ENCODE results near the gene GAP43.
"Not testable (repeated sequence)": the region's sequence is repeated elsewhere in the genome, so short reads cannot be mapped to it uniquely, and the experiment has no call there.

The GAP43 gene

GRCh38 chr3:115702598-115702997 lies 79.3 kb downstream of the GAP43 start:
- DNase-seq, result no peak

- no peak for DNase-seq
These were observed 81.5 kb downstream of the GAP43 start for GRCh38 chr3:115704661-115705338.

- DNase-seq, result no peak
These were observed 83.1 kb downstream of the GAP43 start for GRCh38 chr3:115706311-115706829.

GRCh38 chr3:115708540-115708939 lies 85.2 kb downstream of the GAP43 start:
- no peak for DNase-seq

- no peak for DNase-seq
These were observed 85.8 kb downstream of the GAP43 start for GRCh38 chr3:115709093-115709492.

GRCh38 chr3:115709931-115710330 lies 86.6 kb downstream of the GAP43 start:
- no peak for DNase-seq

GRCh38 chr3:115710799-115711198 lies 87.5 kb downstream of the GAP43 start:
- DNase-seq, result no peak

GRCh38 chr3:115712871-115713270 lies 89.6 kb downstream of the GAP43 start:
- DNase-seq, result no peak

- peak; percentile 47 for DNase-seq
These were observed 90.0 kb downstream of the GAP43 start for GRCh38 chr3:115713284-115713683.

- no peak for DNase-seq
These were observed 92.0 kb downstream of the GAP43 start for GRCh38 chr3:115715241-115715745.

- no peak for DNase-seq
These were observed 97.7 kb downstream of the GAP43 start for GRCh38 chr3:115720983-115721382.

DNA sequence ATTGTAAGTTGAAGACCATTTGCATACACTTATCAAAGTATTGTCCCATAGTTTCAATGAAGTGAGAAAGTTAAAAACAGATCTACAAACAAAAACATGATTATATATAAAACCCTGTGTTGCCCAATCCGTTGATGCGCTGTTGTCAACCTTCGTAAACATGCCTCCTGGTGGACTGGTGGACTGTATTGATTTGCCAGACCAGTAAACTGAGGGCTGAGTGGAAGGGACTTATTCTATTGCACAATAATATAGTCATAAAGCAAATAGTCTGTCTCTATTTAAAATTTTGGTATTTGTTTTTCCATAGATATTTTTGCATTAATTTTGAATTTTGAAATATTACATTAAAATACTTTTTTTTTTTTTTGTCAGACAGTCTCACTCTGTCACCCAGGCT lies 102.5 kb downstream of the GAP43 start:
- DNase-seq, result no peak

- DNase-seq, result no peak
These were observed 103.8 kb downstream of the GAP43 start for GRCh38 chr3:115727135-115727534.

DNA sequence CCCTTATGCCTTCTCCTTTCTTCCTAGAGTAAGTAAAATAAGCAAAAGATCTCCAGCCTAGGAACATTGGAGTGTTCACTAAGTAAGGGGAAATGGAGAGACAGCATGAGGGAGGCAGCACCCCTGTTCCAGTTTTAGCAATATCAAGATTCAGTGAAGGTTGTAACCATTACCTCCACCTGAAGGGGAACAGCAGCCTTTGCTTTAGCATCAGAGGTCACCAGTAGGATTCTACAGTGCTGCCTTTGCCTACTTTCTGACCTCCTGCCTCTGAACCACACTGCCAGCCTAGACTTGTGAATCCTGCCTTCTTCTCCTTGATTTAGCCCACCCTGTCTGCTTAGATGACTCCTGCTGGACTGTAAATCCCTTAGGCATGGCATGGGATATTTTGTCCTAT lies 104.7 kb downstream of the GAP43 start:
- no peak for DNase-seq

DNA sequence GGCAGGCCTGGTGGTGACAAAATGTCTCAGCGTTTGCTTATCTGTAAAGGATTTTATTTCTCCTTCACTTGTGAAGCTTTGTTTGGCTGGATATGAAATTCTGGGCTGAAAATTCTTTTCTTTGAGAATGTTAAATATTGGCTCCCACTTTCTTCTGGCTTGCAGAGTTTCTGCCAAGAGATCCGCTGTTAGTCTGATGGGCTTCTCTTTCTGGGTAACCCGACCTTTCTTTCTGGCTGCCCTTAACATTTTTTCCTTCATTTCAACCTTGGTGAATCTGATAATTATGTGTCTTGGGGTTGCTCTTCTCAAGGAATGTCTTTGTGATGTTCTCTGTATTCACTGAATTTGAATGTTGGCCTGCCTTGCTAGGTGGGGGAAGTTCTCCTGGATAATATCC lies 113.0 kb downstream of the GAP43 start:
- DNase-seq, result not testable (repeated sequence)

DNA sequence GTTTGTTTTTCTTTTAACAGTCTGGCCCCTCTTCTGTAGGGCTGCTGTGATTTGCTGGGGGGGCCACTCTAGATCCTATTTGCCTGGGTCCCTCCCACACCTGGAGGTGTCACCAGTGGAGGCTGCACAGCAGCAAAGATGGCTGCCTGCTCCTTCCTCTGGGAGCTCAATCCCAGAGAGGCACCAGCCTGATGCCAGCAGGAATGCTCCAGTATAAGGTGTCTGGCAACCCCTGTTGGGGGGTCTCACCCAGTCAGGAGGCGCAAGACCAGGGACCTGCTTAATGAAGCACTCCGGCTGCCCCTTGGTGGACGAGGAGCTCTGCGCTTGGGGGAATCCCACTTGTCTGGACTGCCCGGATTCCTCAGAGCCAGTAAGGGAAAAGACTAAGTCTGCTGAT lies 118.3 kb downstream of the GAP43 start:
- no peak for DNase-seq

DNA sequence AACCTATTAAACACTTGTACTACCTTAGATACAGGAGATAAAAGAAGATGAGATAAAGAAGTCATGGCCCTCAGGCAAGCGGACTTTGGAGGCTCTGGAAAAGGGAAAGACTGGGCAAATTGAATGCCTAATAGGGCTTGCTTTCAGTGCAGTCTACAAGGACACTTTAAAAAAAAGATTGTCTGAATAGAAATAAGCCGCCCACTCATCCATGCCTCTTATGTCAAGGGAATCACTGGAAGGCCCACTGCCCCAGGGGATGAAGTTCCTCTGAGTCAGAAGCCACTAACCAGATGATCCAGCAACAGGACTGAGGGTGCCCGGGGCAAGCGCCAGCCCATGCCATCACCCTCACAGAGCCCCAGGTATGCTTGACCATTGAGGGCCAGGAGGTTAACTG lies 121.2 kb downstream of the GAP43 start:
- DNase-seq, result not testable (repeated sequence)

GRCh38 chr3:115752978-115753377 lies 129.7 kb downstream of the GAP43 start:
- DNase-seq, result peak; percentile 13

GRCh38 chr3:115758076-115758763 lies 134.9 kb downstream of the GAP43 start:
- peak; percentile 75 for DNase-seq

GRCh38 chr3:115760716-115761115 lies 137.4 kb downstream of the GAP43 start:
- DNase-seq, result no peak

- no peak for DNase-seq
These were observed 138.6 kb downstream of the GAP43 start for GRCh38 chr3:115761927-115762305.

GRCh38 chr3:115766587-115767482 lies 143.5 kb downstream of the GAP43 start:
- DNase-seq, result no peak

- no peak for DNase-seq
These were observed 145.4 kb downstream of the GAP43 start for GRCh38 chr3:115768661-115769060.
